ENCODE data around the gene OXCT1.
"Not testable (repeated sequence)": the region's sequence is repeated elsewhere in the genome, so short reads cannot be mapped to it uniquely, and the experiment has no call there.

OXCT1 gene

DNA sequence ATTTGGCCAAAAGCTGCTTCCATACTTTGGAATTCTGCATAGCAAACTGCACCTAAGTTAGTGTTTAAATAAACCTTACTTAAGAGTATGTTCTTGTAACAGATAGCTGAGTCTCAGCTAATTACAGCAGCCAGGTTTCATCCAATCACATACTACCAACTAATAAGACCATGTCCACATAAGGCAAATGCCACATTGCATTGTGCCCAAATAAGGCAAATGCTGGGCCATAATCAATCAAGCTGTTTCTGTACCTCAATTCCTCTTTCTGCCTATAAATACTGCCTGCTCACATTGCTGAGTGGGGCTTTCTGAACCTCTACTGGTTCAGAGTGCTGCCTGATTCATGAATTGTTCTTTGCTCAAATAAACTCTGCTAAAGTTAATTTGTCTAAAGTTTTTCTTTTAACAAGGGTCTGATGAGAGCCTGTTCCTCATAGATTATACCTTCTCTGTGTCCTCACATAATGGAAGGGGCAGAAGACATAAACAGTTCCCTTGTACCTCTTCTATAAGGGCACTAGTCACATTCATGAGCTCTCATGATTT is 4.4 kb upstream of the OXCT1 start:
- no peak for DNase-seq (ENCODE audit: low read depth in 2 of 2)

DNA sequence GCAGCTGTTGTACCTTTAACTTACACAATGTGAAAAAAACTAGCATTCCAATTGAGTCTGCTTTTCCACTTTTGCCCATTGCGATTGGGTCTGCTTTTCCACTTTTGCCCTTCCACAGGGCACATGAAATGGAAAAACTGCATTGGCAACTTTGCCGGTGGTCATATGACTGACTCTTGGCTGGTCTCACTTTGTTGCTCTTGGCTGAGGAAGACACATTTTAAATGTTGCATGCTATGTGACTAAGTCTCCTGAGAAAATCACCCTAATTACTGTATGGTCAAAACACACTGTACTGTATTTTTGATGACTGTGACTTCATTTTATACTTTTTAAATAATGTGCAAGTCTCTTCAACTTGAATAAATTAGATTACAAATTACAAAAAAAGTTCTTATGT is 1.6 kb upstream of the OXCT1 start:
- DNase-seq (ENCODE audit: low read depth in 2 of 2) = no peak

DNA sequence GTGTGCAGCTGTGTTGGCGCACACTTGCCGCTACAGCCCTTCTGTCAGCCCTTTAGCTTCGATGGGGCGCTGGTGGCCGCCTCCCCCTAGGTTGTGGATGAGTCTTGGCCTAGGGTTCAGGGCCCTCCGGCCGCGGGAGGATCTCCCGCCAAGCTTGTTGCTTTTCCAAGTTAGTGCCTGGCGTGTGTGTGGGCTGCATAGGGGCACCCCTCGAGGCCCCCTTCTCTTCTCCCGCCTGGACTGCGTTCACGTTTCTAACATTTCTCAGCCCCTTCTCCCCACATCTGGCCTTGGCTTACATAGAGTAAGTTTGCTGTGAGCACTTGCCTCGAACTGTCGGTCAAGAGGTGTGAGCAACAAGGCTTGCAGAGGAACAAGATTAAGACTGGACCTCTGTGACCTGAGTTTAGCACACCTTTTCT is 413 bp upstream of the OXCT1 start:
- DNase-seq (ENCODE audit: low read depth in 2 of 2) = no peak

DNA sequence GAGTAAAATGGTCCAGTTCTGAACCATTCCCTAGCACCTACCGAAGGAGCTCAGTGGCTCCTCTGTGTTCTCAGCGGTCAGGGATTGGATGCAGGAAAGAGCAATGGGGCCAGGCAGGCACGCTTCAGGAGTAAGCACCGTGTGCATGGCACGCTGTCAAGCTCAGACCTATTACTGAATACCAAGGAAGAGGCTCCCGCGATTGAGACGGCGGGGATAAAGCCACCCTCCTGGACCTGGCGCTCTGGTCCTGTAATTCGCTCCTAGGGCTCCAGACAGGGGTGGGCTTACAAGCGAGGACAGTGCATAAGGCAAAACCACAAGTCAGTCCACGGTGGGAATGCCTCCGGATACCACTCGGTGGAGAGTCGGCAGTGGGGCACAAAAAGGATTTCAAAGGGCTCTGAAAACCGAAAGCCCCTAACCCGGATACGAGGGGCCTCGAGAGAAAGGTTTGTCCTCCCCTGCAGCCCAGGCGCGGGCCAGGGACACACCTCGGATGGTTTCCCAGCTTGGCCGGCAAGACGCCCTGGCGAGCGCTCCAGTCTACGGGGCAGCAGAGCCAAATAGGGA is 988 bp downstream of the OXCT1 start:
- DNase-seq (ENCODE audit: low read depth in 2 of 2) = peak in 1 of 2 donors; percentile 2

DNA sequence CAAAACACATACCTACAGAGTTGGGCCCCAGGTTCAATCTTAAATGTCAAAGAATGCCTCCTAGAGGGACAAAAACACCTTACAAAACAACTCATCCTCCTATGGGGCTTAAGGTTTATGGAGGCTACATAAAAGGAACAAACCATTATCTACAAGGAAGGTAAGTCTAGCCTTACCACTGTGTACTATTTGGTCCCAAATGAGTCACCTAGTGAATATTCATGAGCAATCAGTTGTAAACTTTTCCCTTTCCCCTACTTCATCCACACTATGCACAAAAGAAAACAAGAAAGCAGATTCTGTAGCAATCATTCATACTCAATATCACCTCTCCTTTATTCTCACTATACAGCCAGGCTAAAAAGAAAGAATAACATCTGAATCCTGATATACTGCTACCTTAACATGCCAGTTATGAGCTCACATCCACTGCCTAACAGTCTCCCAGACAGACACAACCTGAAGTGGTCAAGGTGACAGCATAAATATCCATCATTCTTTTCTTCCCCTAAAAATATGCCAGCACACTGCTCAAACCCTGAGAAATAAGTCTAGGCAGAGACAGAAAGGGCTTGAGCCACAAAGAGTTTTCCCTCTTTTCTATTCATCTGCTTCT is 6.2 kb downstream of the OXCT1 start:
- no peak for DNase-seq (ENCODE audit: low read depth in 2 of 2)

DNA sequence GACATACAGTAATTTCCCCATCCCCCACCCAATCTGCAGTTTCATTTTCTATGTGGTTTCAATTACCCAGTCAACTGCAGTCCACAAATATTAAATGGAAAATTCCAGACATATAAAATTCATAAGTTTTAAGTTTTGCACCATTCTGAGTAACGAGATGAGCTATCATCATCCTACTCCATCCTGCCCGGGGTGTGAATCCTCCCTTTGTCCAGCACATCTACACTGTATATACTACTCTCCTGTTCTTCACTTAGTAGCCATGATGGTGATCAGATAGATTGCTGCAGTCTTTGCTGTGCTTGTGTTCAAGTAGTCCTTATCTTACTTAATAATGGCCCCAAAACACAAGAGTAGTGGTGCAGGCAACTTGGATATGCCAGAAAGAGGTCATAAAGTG is 11.3 kb downstream of the OXCT1 start:
- DNase-seq (ENCODE audit: low read depth in 2 of 2) = no peak

DNA sequence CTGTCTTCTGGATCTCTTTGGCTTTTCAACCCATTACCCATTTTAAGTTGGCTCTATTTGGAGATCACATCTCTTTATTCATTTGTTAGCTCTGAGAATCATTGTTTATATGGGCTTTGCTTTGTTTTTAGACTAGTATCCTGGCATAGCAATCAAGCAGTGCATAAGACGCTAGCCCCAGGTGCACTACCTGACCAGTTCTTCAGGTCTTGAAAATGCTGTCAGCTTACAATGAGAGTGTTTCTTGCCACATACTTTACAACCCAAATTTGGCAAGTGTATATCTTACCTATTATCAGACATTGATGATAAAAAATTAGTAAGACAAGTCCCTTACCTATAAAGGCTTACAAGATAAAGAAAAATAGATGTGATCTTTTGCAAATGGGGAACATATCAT is 12.2 kb downstream of the OXCT1 start:
- DNase-seq (ENCODE audit: low read depth in 2 of 2) = no peak

DNA sequence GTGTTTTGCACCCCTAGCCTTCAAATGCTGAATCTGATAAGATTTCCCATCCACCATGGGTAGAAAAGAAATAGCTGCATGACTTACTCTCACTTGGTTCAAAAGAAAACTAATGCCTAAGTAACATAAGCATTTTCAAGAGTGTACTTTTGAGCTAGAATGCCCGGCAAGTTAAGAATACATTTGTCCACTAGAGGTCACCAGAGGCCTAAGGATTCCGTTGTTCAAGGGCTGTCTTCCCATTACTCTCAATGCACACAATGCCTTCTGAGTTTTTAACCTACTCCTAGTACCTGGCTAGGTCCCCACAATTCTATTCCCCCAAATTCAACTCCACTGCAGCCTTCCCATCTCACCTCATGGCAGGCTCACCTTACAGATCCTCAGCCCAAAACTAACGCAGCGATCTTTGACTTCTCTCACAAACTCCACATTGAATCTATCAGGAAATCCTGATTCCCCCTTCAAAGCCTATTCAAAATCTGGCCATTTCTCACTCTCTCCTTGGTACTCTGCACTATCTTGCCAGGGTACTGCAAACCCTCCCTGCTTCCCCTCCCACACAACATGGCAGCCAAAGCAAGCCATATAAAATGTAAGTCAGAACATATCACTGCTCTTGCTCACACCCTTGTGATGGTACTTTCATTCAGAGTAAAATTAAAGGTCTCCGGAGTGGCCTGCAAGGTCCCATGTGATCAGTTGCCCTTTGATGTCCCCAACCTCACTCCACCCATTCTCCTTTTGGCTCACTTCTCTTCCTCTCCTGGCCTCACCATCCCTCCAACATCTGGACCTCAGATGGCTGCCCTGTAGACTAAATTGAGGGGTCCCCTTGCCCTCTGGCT is 13.4 kb downstream of the OXCT1 start:
- peak in 1 of 2 donors; percentile 19 for DNase-seq (ENCODE audit: low read depth in 2 of 2)

DNA sequence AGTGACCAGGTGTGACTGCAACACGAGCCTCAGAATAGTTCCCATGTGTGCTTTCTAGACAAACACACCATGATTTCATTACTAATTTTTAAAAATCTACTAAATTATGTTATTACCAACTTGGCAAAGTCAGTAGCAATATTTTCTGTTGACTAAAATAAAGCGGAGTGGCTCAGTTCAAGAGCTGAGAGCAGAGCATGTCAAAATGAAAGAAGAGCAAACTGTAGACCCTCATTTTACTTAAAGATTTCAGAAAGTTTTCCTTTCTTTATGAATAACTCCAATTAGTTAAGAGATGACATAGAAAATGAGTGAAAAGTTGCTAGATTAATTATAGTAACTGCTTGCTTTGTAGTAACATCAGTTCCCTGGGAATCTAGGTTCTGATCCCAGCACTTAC is 17.9 kb downstream of the OXCT1 start:
- DNase-seq (ENCODE audit: low read depth in 2 of 2) = no peak

DNA sequence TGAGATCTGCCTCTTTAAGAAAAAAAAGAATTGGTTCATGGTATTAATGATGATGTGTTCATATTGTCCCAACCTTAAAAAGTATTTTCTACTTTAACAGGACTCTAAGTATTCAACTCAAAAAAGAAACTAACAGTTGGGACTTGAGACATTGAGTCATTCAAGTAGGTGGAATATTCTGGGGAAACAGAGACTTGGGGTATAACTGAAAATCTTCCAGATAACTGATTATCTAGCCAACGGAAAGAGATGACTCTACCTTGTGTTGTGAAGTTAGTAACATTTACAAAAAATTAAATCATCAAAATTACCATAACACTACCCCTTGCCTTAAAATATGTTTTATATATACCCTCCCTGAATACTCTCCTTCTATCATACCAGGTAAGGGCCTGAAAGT is 19.1 kb downstream of the OXCT1 start:
- DNase-seq (ENCODE audit: low read depth in 2 of 2) = no peak

DNA sequence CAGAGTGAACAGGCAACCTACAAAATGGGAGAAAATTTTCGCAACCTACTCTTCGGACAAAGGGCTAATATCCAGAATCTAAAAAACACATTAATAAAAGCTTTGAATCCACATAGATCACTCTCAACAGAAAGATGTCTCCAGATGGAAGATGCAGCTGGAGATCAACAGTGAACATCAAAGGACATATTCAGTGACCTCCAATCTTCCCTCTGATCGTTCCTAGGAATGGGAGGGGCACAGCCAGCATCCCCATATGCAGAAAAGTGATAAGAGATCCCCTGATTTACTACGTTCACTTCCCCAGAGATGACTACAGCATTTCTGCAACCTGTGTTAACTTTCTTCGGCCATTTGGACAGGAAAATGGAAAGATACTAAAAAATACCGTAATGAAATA is 21.2 kb downstream of the OXCT1 start:
- no peak for DNase-seq (ENCODE audit: low read depth in 2 of 2)

DNA sequence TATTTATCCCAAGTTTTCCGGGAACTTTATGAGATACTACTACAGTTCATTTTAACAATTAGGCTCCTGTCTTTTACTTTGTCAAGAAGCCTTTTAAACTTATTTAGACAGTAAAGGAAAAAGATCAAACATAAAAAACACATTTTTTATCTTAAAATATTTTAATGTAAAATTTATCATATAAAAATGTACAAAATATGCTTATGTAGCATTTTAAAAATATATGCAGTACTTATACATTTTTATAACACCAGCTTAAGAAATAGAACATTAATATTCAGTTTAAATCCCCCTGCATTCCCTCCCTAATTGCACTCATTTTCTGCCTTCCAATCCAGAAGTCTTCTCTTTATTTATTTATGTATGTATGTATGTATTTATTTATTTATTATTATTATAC is 24.5 kb downstream of the OXCT1 start:
- DNase-seq (ENCODE audit: low read depth in 2 of 2) = not testable (repeated sequence)

DNA sequence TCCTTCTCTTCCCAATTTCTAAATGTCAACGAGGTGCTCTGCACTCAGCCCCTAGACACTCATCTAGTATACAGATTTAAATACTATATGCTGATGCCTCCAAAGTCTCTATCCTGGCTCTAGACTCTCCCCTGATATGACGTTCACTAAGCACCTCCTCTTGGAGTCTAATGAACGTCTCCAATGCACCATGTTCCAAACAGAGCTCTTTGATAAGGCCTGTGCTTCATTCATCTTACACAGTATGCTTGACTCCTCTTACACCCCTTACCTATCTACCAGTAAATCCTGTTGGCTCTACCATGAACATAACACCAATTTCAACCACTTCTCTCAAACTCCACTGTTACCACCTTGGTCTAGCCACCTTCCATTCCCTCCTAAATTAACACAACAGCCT is 25.7 kb downstream of the OXCT1 start:
- DNase-seq (ENCODE audit: low read depth in 2 of 2) = no peak

DNA sequence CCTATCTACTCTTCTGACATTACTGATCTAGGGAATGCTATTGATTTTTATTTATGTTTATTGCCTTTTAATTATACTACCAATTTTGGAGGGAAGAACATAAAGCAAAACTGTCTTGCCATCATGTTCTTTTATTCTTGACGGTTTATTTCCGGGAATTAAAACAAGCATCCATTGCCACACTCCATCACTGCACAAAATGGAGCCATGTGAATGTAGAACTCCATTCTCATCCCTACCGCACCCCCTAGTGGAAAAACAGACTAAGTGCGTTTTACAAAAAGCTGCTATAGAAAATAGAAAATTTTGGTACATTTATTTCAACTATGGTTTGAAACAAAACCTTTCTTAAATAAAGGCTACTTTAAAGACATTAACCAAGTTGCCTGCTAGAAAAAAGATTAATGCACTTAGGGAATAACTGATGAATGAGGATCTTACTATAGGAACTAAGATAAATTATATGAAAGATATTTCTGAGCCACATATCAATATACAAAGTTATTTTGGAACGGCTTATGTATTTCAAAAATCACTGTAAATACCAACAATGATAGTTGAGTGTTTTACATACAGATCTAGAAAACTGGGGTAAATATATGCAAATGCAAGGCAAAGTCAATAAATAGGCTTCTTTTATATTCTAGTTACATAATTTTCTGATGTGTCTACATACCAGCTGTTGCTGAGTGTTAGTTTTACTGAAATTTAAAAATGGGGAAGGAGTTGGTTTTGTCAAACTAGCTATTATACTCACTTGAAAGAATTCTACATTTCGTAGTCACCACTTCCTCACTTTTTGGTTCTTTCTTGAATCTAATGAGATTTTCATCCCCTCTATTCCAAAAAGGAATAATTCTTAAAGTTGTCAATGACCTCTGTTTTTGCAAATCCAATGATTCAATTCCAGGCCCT is 26.5 kb downstream of the OXCT1 start:
- DNase-seq (ENCODE audit: low read depth in 2 of 2) = no peak

DNA sequence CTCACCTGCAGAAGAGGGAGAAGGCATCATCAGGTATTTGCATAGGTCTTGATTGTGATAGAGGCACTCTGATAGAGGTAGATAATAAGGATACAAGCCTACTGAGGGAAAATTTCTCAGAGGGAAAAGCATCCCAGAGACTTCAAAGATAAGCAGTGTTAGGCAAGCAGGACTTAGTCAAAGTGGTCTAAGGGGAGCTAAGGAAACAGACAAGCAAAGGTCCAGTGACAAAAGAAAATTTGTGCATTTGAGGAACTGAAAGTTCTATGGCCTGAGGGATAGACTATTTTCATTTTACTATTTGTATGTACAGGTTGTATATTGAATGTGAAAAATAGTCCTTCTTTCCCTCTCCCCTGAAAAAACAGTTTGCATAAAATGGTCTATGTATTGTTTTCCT is 27.4 kb downstream of the OXCT1 start:
- DNase-seq (ENCODE audit: low read depth in 2 of 2) = no peak

DNA sequence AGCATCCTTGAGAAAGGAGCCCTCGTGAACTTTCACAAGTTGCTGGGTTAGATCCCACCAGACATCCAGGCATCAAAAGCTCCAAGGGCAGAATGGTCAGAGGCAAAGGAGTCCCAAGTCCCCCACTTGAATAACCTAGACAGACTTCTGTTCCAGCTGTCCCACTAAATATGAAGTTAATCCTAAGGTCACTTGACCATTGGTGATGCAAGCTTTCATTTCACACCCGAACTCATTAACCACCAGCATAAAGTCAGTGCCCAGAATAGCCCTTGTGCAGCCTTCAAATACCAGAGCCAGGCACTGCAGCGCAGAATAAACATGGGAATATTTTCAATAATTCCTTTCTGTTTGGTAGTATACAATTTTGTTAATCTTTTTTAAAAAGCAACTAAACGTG is 28.9 kb downstream of the OXCT1 start:
- no peak for DNase-seq (ENCODE audit: low read depth in 2 of 2)

DNA sequence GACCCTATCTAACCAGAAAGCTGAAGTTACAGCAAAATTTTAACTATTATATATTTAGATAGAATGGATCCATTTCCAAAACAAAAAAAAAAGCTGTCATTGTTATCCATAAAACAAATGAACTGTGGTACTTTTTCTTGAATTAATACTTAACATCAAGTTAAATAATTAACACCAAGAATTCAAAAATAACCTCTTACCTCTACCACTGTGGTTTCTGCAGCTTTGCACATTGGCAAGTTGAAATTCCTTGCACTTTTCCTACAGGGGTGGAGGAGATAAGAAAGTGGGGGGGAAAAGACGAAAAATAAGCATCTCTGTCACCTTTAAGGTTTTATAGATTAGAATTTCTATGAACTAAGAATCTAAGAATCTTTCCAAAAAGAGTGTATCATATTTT is 30.0 kb downstream of the OXCT1 start:
- no peak for DNase-seq (ENCODE audit: low read depth in 2 of 2)

DNA sequence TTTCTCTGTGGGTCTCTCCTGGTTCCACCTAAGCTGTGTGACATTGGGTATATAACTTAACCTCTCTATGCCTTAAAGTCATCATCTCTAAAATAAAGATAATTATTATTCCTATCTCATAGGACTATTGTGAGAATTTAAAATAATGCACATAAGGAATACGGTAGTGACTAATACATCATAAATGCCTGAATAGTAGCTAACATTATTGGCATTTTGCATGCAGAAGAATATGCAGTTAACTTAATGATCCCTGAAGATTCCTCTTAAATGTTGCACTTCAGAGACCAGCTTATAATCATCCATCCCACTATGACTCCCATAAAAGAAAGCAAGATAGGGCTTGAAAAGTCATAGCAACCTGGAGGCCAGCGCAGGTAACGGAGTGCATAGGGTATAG is 32.4 kb downstream of the OXCT1 start:
- DNase-seq (ENCODE audit: low read depth in 2 of 2) = no peak

DNA sequence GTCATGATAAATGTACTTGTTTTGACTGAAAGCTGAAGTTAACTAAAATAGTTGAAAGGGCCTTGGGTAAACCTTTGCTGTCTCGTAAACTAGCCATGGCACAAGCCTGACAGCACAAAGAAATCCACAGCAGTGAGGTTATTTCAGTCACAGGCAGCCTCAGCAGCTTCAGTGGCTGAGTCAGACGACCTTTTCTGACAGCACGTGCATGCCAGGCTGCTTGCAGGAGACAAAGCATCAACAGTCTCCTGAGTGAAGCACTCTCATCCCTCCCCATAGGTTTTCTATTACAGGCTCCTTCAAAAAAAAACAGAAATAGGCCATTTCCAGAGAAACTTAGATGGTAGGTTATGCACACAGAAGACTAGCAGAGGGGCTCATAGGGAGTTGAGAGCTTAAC is 34.6 kb downstream of the OXCT1 start:
- DNase-seq (ENCODE audit: low read depth in 2 of 2) = no peak

DNA sequence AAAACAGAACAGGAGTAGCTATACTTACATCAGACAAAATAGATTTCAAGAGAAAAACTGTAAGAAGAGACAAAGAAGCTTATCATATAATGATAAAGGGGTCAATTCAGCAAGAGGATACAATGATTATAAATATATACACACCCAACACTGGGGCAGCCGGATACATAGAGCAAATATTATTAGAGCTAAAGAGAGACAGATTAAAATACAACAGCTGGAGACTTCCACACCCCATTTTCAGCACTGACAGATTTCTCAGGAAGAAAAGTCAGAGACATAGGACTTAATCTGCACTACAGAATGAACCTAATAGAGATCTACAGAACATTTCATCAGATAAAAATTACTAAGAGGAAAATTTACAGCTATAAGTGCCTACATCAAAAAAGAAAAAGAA is 35.7 kb downstream of the OXCT1 start:
- DNase-seq (ENCODE audit: low read depth in 2 of 2) = no peak

DNA sequence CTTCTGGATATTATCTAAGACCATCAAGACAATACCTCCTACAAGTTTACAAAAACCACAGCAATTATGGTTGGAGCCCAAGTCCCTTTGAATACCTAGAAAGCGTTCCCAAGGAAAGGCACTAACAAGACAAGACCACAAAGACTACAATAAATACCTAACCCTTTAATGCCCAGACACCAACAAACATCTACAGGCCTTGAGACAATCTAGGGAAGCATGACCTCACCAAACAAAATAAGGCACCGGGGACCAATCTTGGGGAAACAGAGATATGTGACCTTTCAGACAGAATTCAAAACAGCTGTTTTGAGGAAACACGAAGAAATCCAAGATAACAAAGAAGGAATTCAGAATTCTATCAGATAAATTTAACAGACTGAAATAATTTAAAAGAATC is 37.8 kb downstream of the OXCT1 start:
- DNase-seq (ENCODE audit: low read depth in 2 of 2) = no peak

DNA sequence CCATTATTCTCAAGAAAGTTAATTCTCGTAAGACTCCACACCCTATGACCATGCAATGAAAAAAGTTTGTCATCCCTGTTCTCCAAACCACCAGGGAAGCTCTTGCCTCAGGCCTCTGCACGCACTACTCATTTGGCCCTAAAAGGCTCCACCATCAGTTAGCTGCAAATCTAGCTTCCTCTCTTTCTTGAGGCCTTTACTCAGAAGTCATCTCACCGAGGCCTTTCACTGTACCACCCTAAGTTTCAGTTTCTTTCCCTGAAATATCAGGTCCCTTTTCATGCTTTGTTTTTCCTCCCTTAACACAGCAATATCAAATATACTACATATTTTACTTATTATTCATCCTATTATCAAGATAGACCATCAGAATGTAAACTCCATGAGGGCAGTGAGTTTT is 39.1 kb downstream of the OXCT1 start:
- no peak for DNase-seq (ENCODE audit: low read depth in 2 of 2)

Data from stimulated activated CD8-positive, alpha-beta memory T cell treated with anti-CD3 and anti-CD28 coated beads, Interleukin-7, amount 100 ng/mL, for 1 hour (primary cell).